Hematopoietic multipotent progenitor cell treated with erythropoietin and hydrocortisone succinate and interleukin-3 and kit ligand, for 4 days (in vitro differentiated cells): Measurements from ENCODE around the gene IL20.
A peak's percentile ranks its signal among the peaks of the same experiment; 100 is the strongest.

Source experiments
- DNase-seq: peaks from one replicate; pipeline ENCODE4 v3.0.0-alpha.2; 2015

Gene IL20

GRCh38 chr1:206864939-206865671 is at the start of gene IL20:
IL20 (plus strand) TSS chr1:206865623; CDS start chr1:206865853, 230 bp downstream.
- DNase-seq, result peak; percentile 85

GRCh38 chr1:206816390-206817287 is 48.8 kb upstream of the IL20 start:
- DNase-seq, result peak; percentile 92

DNA sequence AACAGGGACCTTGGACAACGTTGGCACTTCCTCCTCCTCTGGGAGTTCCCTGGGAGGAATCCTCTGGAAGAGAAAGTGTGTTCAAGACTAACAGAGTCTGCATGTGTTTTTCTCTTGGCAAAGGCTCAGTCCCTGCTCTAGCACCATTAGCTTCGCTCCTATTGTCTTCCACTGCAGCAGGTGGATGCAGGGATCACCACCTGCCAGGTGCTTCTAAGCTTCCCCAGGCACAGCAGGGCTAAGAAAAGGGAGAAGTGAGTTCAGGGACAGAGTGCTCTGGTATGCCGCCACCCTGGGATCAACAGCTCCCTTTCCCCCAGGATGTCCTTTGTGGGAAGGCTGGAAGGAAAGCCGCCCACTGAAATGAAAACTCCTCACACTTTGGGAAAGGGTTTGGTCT is 43.9 kb upstream of the IL20 start:
- no peak for DNase-seq

DNA sequence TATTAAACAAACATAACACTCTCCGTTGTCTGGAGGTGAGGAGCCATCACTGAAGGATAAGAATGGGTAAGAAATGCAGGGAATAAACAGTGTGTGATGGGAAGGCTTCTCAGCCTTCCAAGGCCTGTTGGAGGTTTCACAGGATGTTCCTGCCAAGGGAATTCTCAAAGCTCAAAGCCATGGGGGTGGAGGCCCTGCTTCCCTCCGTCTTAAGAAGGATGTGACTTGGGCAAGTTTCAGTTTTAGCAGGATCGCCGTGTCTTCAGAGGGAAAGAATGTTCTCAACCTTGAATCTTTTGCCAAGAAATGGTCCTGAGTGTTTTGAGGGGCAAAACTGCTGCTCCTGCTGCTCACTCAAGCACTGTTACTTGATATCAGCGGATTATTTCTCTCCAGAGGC is 41.7 kb upstream of the IL20 start:
- DNase-seq, result no peak

GRCh38 chr1:206824331-206824730 is 41.1 kb upstream of the IL20 start:
- peak; percentile 37 for DNase-seq

DNA sequence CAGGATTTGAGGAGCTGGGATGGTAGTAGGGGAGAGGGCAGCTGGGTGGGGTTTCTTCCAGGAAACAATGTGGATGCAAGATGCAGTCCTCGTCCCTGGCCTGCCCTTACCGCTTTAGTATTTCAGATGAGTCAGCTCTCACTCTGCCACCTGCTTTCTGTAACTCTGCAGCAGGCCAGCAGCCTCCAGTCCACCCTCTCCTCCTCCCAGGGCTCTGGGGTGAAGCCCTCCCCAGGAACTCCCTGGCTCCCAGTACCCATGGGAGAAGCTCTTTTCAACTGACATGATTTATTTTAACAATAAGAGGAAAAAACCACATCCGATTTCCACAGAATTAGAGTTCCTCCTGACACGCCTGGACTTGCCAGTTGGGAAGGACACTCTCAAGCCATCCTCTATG is 39.0 kb upstream of the IL20 start:
- no peak for DNase-seq

DNA sequence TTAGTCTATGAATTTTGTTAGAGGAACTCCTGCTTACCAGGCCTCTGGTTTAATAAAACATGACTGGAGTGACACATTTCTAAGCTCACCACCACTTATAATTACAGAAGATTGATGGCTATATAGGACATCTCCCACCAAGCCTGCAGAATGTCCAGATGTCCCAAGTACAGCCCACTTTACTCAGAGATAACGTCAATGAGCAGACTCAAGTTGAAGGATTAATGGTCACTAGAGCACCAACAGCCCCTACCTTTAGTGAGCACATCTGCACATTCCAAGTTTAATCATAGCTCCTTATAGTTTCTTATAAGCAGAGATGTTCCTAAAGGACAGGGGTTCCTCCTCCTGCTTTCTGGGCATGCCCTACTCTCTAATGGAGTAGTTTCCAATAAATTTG is 37.4 kb upstream of the IL20 start:
- DNase-seq, result no peak

DNA sequence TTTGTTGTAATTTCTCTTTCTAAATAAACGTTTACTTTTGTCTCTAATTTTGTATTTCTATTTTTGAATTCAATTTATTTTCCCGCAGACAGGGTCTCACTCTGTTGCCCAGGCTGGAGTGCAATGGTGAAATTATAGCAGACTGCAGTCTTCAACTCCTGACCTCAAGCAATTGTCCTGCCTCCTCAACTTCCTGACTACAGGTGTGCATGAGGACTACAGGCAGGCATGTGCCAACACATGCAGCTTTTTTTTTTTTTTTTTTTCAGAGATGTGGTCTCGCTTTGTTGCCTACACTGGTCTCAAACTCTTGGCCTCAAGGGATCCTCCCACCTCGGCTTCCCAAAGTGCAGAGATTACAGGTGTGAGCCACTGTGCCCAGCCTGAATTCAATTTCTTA is 36.7 kb upstream of the IL20 start:
- no peak for DNase-seq

DNA sequence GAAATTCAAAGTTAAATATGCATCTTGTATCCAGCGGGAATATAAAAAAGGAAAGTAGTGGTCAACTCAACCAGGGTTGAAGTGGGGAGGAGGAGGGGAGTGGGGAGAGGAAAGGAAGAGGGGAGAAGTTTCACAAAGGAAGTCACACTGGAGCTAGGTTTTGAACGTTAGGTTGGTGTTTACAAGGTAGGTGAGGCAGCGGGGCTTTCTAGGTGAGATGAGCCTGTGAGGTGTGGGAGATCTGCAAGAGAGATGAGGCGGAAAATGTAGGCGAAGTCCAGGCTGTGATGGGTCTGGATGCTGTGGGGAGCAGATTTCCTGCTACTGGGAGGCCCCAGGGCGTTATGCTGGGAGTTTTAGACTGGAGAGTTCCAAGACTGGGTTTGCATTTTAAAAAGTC is 36.1 kb upstream of the IL20 start:
- no peak for DNase-seq

GRCh38 chr1:206829875-206830274 is 35.5 kb upstream of the IL20 start:
- DNase-seq, result peak; percentile 84

DNA sequence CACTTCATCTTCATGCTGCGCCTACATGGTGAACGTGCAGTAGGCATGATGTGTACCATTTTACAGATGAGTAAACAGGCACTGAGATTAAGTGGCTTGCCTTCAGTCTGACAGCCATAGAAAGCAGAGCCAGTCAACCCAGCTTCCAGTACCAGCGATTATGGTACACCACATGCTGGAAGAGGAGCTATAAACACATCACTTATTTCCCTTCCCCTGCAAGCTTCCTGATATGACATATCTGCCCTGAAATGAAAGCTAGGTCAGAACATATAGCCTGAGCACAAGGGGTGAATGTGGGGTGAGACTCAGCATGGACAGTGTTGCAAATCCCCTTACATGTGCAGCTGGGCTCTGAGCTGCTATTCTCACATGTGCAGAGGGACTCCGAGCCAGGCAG is 33.8 kb upstream of the IL20 start:
- DNase-seq, result no peak

- peak; percentile 37 for DNase-seq
Observed at GRCh38 chr1:206832352-206832880, 33.0 kb upstream of the IL20 start.

GRCh38 chr1:206833106-206833680 is 32.2 kb upstream of the IL20 start:
- DNase-seq, result peak; percentile 71

DNA sequence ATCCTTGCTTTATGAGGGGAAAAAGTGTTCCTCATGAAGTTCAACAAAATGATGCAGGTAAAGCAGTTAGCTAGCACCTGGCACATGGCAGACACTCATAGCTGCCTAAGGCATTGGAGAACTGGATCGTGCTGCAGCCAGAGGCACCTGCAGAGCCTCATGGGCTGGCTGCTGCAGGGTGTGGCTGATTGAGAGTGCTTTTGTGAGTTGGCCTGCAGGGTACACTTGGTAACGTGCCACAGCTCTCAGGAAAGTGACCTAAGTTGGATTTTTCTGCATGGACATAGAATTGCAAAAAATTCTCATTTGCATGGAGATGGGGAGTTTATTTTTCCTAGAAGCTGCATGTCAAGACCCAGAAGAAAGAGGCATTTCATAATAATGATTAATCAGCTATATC is 31.6 kb upstream of the IL20 start:
- DNase-seq, result no peak

DNA sequence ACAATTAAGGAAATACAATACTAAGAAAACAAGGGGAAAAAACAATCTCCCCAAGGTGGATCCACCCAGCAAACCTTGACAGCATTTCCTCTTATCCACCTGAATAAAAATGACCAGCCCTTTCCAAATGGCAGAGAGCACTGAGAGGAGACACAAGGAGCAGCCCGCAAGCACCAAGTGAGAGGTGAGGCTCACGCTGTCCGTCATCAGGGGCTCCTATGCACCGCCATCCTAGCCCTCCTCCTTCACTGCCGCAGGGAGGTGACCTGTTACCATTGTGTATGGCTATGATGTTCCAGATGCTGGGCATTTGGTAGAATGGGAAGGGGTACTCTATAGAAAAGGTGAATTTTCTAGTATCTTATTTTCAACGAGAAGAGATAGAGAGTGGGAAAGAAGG is 31.2 kb upstream of the IL20 start:
- DNase-seq, result no peak

DNA sequence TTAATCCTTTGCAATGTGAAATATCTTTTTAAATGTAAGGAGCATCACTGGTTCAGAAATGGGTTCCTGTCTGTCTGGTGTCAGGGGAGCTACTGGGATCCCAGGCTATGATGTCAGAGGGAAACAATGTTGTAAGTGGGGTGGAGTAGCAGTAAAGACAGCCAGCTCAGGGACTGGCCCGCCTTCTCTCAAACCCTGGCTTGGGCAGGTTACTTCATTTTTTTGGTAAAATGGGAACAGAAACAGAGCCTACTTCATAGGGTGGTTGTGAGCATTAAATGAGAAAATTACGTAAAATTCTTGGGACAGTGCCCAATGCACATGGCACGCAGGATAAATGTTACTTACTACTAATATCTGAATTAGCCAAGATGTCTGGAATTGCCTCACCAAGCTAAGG is 30.7 kb upstream of the IL20 start:
- peak; percentile 11 for DNase-seq

- DNase-seq, result no peak
Observed at GRCh38 chr1:206835186-206835585, 30.2 kb upstream of the IL20 start.

DNA sequence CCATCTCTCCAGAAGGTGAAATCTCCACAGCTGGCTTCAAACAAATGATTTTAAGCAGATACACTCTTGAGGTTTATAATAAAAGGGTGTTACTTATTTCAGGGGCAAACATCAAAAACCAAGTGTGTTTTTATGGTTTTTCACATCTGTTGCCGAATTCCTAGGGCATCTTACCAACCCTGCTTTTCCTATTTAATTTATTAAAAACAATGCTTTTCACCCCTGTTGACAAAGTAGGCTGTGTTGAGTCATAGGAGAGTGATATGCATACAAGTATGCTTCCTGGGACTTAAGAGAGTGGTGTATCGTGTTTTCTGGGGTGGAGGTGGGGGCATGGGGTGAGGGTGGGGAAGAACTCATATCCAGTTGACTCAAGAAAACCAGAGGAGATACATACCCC is 29.3 kb upstream of the IL20 start:
- no peak for DNase-seq

DNA sequence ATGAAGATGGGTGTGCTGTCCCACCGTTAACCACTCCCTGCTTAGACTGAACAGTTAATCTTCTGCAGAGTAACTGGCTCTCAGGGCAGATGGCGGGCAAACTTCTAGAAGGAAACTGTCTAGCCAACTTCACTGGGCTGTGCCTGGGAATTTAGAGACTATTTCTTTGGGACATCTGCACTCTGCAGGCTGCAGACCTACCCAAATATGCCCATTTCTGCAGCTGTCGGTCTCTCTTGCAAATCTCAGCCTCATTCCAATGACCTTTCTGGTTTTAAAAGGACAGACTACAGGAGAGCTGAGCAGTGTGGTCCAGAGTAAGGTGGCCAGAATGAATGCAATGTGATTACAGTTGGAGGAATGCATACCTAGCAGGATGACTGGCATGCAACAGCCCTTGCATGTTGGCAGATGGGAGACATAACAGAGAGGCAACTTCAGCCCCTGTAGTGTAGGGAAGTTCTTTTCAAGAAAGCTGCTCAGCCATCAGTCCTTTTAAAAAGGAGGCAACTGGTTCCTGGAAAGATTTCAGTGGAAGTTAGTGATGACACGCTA is 26.3 kb upstream of the IL20 start:
- no peak for DNase-seq

DNA sequence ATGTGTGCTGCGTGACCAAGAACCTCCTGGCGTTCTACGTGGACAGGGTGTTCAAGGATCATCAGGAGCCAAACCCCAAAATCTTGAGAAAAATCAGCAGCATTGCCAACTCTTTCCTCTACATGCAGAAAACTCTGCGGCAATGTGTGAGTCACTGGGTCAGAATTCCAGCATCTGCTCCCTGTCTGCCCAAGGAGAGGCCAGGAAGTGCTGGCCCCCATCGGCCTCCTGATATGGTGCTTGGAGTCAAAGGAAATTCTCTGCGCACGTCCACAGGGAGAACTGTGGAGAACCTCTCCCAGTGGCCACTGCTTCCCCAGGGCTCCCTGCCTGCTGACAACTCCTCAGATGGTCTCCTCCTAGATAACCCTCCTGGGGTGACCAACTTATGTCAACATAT is 25.6 kb upstream of the IL20 start:
- DNase-seq, result no peak

DNA sequence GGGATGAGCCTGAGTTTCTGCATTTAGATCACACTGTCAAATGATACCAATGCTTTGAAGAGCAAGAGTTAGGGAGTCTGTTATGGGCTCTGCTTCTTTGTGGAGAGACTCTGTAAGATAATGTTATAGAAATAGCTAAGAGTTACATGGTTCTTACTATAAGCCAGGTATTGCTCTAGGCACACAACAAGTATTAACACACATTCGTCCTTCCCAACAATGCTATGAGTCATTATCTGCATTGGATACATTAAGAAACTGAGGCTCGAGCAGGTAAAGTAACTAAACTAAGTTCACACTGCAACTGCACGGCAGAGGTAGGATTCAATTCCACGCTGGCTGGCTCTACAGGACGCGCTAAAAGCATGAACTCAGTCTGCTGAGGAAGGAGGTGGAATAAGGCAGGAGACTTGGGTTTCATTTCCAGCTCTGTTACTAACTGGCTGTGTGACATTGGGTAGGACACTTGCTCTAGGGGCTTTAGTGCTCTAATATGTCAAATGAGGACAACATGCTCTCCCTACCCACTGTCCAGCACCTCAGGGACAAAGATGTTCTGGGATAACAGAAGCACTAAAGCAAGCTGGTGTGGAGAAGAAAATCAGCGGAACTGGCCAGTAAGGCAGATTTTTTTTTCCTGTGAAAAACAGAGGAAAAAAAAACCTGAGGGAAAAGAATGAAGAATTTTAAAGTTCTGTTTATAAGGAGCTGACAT is 23.7 kb upstream of the IL20 start:
- no peak for DNase-seq

DNA sequence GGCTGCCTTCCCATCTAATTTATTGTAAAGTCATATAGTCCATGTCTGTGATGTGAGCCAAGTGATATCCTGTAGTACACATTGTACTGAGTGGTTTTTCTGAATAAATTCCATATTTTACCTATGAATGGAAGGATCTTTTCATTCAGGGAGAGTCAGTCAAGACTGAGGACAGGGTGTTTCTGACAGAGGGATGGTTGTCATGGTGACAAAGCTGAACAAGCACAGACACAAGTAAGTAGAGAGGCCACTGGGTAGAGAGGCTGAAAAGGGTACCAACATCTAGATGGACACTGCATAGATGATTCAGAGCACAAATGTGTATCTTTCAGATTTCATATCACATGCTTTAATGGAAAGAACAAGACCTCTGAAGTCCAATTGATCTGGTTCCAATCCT is 22.6 kb upstream of the IL20 start:
- DNase-seq, result no peak

DNA sequence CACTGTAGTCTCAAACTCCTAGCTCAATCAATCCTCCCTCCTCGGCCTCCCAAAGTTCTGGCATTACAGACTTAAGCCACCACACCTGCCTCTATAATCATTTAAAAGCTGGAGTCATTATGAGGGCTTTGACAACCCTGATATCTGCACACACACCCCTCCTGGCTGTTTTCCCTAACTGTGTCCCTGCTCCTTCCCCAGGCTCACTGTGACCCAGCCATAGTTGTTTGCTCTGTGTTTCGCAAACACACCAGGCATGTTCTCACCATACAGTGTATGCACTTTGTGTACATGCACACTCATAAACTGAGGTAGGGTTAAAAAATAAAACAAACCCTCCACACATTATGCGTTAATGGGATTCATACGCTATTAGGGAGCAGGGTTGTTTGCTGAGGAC is 21.8 kb upstream of the IL20 start:
- DNase-seq, result no peak
